Ishikawa (cell line): ENCODE measurements around the gene MZB1.

ENCODE experiments used
- CEBPB ChIP-seq: IDR thresholded peaks from 2 replicates; pipeline ENCODE4 v1.6.1; 2012
- CREB1 ChIP-seq: IDR thresholded peaks from 2 replicates; pipeline ENCODE4 v1.6.1; 2012; ENCODE audit warnings: low read depth
- EGR1 ChIP-seq: IDR thresholded peaks from 2 replicates; pipeline ENCODE4 v1.6.1; 2012
- EP300 ChIP-seq: IDR thresholded peaks from 2 replicates; pipeline ENCODE4 v1.6.1; 2012; ENCODE audit warnings: borderline replicate concordance
- FOXM1 ChIP-seq: IDR thresholded peaks from 2 replicates; pipeline ENCODE4 v1.6.1; 2012; ENCODE audit warnings: low read depth, borderline replicate concordance
- MAX ChIP-seq: IDR thresholded peaks from 2 replicates; pipeline ENCODE4 v1.6.1; 2012
- NFIC ChIP-seq: IDR thresholded peaks from 2 replicates; pipeline ENCODE4 v1.6.1; 2012
- RAD21 ChIP-seq: IDR thresholded peaks from 2 replicates; pipeline ENCODE4 v1.6.1; 2012; ENCODE audit warnings: low read depth
- TAF1 ChIP-seq: IDR thresholded peaks from 2 replicates; pipeline ENCODE4 v1.6.1; 2012; ENCODE audit warnings: low read depth, mild to moderate bottlenecking
- TCF12 ChIP-seq: IDR thresholded peaks from 2 replicates; pipeline ENCODE4 v1.6.1; 2012; ENCODE audit warnings: low read depth
- TEAD4 ChIP-seq: IDR thresholded peaks from 2 replicates; pipeline ENCODE4 v1.6.1; 2012
- YY1 ChIP-seq: IDR thresholded peaks from 2 replicates; pipeline ENCODE4 v1.6.1; 2012; ENCODE audit warnings: low read depth
- ZBTB7A ChIP-seq: IDR thresholded peaks from 2 replicates; pipeline ENCODE4 v1.6.1; 2012; ENCODE audit warnings: low read depth
- TF ChIP-seq, protein P1 (sequence below): IDR thresholded peaks from 2 replicates; pipeline ENCODE4 v1.6.1; 2012; ENCODE audit warnings: low read depth, mild to moderate bottlenecking
- TF ChIP-seq, protein P2 (sequence below): IDR thresholded peaks from 2 replicates; pipeline ENCODE4 v1.6.1; 2012

The MZB1 gene

GRCh38 chr5:139388198-139388821 lies 1.4 kb downstream of the MZB1 start:
- TF ChIP-seq CEBPB: no peak
- TF ChIP-seq TCF12: no peak
- no peak for TF ChIP-seq YY1
- TF ChIP-seq ZBTB7A: no peak
- TF ChIP-seq RAD21: no peak
- no peak for TF ChIP-seq TAF1
- no peak for TF ChIP-seq EGR1
- TF ChIP-seq, protein P1, sequence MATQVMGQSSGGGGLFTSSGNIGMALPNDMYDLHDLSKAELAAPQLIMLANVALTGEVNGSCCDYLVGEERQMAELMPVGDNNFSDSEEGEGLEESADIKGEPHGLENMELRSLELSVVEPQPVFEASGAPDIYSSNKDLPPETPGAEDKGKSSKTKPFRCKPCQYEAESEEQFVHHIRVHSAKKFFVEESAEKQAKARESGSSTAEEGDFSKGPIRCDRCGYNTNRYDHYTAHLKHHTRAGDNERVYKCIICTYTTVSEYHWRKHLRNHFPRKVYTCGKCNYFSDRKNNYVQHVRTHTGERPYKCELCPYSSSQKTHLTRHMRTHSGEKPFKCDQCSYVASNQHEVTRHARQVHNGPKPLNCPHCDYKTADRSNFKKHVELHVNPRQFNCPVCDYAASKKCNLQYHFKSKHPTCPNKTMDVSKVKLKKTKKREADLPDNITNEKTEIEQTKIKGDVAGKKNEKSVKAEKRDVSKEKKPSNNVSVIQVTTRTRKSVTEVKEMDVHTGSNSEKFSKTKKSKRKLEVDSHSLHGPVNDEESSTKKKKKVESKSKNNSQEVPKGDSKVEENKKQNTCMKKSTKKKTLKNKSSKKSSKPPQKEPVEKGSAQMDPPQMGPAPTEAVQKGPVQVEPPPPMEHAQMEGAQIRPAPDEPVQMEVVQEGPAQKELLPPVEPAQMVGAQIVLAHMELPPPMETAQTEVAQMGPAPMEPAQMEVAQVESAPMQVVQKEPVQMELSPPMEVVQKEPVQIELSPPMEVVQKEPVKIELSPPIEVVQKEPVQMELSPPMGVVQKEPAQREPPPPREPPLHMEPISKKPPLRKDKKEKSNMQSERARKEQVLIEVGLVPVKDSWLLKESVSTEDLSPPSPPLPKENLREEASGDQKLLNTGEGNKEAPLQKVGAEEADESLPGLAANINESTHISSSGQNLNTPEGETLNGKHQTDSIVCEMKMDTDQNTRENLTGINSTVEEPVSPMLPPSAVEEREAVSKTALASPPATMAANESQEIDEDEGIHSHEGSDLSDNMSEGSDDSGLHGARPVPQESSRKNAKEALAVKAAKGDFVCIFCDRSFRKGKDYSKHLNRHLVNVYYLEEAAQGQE: no peak
- no peak for TF ChIP-seq TEAD4
- TF ChIP-seq, protein P2, sequence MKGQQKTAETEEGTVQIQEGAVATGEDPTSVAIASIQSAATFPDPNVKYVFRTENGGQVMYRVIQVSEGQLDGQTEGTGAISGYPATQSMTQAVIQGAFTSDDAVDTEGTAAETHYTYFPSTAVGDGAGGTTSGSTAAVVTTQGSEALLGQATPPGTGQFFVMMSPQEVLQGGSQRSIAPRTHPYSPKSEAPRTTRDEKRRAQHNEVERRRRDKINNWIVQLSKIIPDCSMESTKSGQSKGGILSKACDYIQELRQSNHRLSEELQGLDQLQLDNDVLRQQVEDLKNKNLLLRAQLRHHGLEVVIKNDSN: no peak
- no peak for TF ChIP-seq CREB1
- TF ChIP-seq MAX: no peak
- no peak for TF ChIP-seq NFIC

DNA sequence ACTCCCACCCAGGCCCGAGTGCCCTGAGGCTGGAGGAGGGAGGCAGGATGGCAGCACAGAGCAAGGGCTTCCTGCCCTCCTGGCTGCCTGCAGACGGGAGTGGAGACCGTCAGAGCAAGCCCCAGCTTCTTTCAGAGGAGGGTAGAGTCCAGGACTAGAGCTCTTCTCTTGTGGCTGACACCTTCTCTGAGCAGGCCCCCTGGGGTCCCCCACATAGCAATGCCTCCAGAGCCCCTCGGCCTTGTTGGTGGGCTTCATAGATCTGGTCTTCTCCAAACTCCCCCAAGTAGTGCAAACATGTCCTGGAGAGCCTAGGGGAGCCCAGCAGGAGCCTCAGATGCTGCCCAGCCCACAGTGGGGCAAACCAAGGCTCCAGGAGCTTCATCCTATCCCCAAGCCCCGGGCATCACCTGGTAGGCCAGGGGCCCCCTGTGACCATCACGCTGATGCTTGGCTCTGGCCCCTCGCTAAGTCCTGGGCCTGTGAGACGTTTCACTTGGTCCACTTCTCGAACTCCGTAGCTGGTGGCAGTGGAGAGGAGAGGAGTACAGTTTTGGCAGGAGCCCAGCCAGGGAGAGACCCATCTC lies 2.0 kb downstream of the MZB1 start:
- TF ChIP-seq, protein P2: no peak
- no peak for TF ChIP-seq CREB1
- TF ChIP-seq, protein P1: no peak
- no peak for TF ChIP-seq NFIC
- TF ChIP-seq YY1: no peak

DNA sequence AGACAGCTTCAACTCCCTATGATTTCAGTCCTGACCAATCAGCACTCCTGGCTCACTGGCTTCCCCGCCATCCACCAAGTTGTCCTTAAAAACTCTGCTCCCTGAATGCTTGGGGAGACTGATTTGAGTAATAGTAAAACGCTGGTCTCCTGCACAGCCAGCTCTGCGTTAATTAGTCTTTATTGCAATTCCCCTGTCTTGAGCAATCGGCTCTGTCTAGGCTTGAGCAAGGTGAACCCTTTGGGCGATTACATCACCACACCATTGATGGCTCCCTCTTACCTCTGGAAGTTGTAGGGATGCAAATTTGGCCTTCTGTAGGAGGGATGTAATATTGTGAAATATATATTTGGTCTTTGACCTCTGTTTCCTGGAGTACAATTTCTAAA lies 3.7 kb downstream of the MZB1 start:
- TF ChIP-seq YY1 (no peak), CREB1 (no peak), FOXM1 (no peak), RAD21 (no peak), ZBTB7A (no peak), NFIC (no peak), EP300 (no peak), TEAD4 (no peak), MAX (no peak), CEBPB (no peak), EGR1 (no peak), TCF12 (no peak), TAF1 (no peak)
- TF ChIP-seq, protein P2: no peak
- TF ChIP-seq, protein P1: no peak
